GM18519 (cell line): ENCODE data around the gene COX15.
"Not testable (repeated sequence)": the region's sequence is repeated elsewhere in the genome, so short reads cannot be mapped to it uniquely, and the experiment has no call there.

Experiments used
- ATAC-seq: cut with Tn5 transposase; IDR thresholded peaks from one replicate; pipeline ENCODE4 v1.9.1; 2021; ENCODE audit warnings: mild to moderate bottlenecking, moderate library complexity; ENCODE audit not compliant: unreplicated experiment, low FRiP score

The COX15 gene

DNA sequence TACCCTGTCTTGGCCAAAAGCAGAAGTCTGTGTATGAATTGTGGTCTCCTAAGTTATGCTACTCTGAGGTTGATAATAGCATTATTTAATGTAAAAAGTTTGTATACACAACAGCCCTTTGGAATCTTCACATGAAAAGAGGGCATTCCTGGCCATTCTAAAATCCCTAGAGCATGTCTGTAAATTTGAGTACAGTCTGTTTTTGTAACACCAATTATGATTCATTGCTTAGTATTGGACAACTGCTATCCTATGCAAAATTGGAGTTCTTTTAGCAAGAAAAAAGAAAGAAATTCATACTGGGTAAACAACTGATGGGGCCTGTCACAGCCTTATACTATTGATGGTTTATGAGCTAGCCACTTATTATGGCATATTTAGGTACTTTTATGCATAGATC, 10.3 kb upstream of the COX15 start:
- ATAC-seq, result no peak

DNA sequence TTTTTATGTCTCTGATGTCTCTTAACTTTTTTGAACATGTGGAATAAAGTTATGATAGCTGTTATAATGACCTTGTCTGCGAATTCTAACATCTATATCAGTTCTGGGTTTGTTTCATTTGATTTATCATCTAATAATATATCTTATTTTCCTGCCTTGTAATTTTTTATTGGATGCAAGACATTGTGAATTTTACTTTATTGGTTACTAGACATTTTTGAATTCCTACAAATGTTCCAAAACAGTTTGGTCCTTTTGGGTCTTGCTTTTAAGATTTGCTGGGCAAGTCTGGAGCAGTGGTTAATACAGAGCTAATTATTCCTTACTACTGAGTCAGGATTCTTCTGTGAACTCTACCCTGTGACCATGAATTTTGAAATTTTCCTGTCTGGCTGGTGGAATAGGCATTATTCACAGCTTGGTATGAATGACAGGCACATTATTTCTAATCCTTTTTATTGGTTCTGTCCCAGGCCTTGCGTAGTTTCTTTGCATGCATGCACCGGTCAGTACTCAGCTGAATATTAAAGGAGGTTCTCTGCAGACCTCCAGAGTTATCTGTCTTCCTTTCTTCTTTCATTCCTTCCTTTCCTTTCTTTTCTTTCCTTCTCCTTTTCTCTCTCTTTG, 9.1 kb upstream of the COX15 start:
- ATAC-seq, result no peak

DNA sequence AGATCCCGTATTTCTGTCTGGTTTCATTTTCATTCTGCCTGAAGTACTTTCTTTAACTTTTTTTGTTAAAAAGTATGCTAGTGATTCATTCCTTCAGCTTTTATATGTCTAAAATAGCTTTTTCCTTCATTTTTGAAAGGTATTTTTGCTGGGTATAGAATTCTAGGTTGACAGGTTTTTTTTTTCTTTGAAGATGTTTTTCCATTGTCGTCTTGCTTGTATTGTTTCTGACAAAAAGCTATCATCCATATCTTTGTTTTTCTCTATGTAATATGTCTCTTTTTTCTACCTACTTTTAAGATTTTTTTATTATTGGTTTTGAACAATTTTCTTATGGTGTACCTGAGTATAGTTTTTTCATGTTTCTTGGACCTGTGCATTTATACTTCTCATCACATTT, 8.3 kb upstream of the COX15 start:
- ATAC-seq, result no peak

DNA sequence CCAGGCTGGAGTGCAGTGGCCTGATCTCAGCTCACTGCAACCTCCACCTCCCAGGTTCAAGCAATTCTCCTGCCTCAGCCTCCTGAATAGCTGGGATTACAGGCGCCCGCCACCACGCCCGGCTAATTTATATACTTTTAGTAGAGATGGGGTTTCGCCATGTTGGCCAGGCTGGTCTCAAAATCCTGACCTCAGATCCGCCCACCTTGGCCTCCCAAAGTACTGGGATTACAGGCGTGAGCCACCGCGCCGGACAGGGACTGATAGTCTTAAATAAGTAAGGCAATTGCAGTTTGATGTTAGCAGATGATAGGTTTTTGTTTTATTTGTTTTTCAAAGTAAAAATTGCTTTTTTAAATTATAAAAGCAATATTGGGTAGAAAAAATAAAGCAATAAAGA, 2.2 kb upstream of the COX15 start:
- ATAC-seq, result not testable (repeated sequence)

DNA sequence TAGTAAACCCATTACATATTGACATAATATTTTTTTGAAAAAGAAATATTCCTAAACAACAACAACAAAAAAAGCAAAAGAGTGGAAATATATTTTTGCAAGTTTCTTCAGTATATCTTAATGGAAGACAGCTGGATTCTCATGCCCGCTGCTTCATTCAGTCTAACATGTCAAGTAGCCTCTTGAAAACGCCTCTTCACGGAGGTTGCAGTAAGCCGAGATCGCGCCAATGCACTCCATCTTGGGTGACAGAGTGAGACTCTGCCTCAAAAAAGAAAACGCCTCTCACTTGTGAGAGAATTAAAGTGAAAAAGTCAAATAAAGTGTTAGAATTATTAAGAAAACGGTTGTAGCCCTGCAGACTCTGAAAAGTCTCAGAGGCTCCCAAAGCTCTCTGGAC, 1.4 kb upstream of the COX15 start:
- no peak for ATAC-seq

DNA sequence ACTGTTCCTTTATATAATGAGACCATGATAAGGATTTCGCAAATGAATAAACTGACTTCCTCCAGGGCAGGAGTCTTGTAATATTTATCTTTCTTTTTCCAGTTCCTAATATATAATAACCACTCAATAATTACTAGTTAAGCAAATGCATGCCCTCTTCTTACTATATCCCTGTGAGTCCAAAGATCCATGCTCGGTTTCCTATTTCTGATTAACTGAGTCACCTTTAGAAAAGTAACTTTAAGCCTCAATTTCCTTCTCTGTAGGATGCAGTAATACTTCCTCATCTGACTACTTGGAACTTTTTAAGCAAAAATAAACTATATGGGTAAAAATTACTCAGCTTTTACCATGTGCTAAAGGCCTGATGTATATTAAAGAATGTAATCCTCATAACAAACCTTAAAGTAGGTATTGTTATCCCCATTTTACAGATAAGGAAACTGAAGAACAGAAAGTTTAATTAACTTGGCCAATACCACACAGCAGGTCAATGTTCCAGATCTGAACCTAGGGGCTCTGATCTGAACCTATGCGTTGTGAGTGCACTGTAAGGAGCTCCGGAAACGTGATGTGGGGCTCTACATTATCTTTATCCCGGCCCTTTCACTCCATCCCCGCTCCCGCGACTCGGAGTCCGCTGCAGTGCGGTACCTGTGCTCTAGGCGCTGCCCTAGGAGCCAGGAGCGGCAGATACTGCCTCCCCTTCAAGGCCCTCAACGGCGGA, 458 bp downstream of the COX15 start:
- ATAC-seq, result no peak

DNA sequence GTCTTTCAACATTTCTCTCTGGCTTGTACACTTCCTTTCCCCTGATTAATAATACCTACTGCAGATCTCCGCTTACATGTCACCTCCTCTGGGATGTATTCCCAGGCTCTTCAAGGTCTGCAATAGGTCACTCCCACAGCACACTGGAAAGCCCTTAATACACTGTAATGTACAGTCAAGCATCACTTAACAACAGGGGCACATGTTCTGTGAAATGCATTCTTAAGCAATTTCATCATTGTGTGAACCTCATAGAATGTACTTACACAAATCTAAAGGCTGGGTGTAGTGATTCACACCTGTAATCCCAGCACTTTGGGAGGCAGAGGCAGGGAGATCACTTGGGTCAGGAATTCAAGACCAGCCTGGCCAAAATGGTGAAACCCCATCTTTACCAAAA, 1.9 kb downstream of the COX15 start:
- ATAC-seq, result no peak

DNA sequence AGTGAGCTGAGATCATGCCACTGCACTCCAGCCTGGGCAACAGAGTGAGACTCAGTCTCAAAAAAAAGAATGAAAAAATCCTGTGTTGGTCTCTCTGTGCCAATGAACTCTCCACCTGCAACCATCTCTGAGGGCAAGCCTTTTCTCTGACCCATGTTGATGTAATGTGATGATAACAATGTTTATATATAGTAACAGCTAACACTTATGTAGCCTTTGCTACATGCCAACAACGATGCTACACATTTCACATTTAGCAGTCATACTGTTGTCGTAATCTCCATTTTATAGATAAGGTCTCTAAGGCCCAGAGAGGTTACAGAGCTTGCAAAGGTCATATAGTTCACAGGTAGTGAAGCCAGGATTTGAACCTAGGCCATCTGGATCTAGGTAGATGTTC, 11.5 kb downstream of the COX15 start:
- ATAC-seq, result no peak

DNA sequence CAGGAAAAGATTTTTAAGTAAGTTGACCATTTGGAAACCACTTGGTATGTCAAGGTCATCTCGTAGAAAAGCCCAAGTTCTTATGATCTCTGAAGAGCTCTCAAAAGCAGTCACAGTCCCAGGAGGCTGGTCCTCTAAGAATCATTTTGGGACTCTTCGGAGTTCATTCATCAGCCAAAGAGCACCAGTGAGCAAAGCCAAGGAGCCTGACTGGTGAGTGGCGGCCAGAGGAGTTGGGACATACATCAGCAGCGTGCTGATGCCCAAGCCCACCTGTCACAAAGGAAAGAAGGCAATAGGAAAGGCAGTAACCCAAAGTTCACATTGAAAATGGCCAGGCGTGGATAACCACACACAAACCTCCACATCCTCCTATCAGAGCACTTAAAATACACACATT, 17.5 kb downstream of the COX15 start:
- ATAC-seq, result no peak

DNA sequence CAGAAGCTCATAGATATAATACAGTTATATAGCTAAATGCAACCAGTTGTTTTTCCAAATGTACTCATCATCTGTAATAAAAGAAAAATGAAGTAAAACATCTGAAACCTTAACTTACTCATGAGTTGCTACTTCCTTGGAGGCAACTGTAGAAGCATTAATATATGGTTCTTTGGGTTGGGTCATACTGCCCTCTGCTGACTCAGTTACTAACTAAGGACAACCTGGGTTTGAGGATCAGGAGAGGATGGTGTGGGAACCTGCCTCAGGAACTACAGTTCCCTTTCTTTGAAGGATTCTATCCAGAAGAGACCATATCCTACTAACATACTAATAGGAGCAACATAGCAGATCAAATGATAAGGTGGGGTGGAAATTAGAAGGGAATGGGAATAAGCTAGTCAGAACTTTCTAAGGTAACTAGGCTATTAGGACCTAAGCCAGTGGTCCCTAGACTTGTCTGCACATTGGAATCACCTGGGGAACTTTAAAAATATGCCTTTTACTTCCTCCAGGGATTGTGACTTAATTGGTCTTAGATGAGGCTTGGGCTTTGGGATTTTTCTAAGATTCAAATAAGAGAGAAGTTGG, 20.7 kb downstream of the COX15 start:
- no peak for ATAC-seq

DNA sequence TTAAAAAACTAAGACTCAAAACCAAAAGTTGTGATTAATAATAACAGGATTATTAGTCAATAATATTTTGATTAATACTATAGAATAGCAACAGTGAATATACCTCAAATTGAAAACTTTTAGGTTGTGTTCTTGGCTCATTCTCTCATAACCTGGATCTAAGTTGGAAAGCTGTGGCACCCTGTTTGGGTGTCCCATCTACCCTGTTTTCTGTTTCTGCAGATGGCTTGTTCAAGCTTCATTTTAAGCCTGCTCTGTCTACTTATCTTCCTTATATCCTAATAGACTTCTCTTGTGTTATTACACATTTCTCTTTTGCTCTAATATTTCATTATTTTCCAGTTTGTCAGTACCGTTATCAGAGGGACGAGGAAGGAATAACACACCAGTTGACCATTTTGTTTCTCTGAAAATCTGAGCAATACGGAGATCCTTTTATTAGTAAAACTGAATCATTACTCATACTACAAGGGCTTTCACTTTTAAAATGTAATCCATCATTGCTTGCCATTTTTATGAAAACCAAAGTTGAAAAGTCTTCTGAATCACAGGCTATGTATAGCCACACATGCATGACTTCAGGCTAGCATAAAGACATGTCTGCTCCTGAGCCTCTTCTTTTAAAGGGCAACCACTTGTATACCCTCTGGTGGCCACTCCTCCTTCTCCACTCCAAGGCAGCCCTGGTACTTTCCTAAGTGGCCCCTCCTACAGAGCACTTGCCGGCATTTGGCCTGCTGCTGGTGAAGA, 22.3 kb downstream of the COX15 start:
- ATAC-seq, result peak; percentile 53

DNA sequence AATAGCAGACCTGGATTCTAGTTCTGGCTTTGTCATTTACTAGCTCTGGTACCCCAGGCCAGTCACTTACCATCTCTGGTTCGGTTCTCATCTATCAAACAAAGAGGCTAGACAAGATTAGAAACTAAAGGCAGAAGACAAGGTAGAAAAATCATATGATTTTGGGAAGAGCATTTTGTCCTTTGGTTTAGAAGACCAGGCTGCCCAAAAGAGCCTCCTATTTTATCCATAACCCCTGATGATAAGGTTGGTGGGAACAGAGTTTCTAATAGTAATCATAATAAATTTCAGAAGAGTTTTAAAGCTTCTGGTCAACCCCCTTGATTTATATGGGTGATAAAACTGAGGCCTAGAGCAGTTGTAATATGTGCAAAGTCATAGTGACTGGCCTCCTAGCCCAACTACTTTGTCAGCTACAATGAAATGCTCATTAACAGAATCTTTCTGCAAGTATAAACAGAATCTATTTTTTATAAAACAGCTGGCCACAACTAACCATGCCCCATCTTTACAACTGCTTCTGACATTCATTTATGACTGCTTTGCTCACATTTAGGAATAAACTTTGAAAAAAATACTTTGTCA, 23.4 kb downstream of the COX15 start:
- no peak for ATAC-seq

DNA sequence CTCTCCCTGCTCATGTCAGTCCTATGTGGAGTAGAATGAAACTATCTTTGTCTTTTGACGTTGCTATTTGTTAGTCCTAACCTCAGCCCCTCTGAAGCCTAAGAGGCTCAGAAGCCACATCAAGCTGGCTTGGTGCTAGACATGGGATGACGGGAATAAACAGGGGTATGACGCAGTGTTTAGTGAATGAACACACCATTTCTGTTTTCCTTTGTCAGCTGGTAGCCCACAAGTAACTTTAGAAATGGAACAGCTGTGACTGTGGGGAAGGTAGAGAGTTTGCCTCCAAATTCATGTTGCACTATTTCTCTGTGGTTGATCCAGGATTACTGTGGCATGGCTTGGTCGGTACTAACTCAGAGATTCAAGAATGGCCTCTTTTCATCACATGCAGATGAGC, 31.3 kb downstream of the COX15 start:
- no peak for ATAC-seq

DNA sequence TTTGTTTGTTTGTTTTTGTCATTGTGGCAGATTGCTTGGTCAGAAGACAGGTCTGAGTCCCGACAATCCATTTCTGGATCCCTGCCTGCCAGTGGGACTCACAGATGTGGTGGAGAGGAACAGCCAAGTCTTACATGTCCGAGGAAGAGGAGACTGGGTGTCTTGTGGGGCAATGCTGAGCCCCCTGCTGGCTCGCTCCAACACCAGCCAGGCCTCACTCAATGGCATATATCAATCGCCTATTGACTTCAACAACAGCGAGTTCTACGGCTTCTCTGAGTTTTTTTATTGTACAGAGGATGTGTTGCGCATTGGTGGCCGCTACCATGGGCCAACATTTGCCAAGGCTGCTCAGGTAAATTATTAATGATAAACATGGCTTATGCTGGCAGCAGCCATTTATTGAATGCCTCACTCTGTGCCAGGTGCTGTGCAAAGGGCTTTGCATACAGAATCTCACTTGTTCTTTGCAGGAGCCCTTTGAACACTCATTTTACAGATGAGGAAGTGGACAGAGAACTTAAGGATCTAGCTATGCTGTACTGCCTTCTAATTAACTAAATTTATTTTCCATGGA, 33.3 kb downstream of the COX15 start:
- ATAC-seq, result no peak

DNA sequence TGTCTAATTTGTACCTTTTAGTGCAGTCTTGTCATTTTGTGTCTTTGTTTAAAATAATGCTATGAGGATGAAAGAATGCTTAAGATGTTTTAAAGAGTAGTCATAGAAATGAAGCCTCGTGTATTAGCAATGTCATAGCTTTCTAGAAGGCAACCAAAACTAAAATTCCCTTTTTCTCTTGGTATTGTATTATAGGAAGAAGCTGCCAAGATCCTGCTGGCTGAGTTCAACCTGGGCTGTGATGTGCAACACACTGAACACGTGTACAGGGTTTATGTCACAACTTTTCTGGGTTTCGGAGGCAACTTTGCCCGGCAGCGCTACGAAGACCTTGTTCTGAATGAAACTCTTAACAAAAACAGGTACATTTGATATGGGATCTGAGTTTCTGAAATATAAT, 36.2 kb downstream of the COX15 start:
- no peak for ATAC-seq

DNA sequence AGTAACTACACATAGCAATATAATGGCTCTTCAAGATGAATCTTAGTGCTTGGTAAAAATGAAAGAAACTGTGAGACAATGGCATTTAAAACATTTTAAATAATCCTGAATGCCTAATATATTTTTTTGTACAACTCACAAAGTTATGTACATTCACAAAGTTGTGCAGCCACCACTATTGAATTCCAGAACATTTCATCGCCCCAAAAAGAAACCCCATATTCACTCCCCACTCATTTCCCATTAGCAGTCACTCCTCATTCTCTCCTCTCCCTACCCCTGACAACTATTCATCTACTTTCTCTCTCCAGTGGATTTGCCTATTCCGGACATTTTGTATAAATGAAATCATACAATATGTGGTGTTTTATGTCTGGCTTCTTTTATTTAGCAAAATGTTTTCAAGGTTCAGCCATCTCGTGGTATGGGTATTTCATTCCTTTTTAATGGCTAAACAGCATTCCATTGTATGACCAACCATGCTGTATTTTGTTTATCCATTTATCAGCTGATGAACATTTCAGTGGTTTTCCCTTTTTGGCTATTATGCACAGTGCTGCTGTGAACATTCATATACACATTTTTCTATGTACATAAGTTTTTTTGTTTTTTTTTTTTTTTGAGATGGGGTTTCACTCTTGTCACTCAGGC, 37.9 kb downstream of the COX15 start:
- ATAC-seq, result no peak

DNA sequence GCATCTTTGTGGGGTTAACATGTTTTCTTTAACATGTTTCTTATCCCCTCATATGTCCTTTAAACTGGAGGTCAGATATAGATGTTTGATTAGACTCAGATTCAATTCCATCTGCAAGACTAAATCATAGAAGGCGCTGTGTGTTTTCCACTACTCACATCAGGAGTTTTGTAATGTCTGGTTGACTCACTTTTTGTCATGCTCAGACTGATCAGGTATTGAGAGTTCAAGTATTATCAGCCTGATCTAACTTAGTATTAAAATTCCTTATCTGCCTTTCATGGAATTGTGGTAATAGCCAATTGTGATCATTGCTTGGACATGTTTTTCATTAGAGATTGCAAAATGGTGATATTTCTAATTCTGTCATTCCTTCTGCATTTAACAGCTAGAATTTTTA, 42.5 kb downstream of the COX15 start:
- no peak for ATAC-seq

DNA sequence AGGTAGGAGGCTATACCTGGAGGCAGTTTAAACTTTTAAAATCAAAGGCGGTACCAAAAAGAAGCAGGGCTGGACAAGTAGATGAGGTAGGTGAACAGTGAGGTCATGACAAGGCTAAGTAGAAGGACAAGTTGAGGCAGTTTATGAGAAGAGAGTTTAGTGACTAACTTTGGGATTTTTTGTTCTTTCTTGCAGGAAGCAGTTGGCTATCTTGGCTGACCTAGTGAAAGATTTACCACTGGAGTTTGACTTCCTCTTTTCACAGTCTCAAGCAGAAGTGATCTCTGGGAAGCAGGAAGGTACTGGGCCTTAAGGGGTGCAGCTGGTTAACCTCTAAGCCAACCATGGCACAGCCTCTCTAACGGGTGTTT, 46.3 kb downstream of the COX15 start:
- no peak for ATAC-seq

DNA sequence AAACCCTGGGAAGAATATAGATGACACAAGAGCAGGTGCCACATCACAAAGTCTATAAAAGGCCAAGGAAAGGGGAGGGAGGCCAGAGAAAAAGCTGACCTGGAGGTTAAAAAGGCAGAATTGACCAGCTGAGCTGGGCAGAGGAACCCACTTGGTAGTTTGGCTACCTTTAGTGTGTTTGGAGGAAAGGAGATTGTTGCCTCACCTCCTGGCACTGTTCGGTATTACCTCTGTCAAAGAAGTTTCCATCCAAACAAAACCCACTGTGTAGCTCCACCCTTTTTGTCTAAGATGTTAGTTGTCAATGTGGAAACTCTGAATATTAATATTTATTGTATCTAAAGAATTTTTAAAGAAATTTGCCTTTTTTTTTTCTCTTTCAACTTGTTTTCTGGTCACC, 49.2 kb downstream of the COX15 start:
- ATAC-seq, result no peak
